Activated CD8-positive, alpha-beta T cell treated with anti-CD3 and anti-CD28 coated beads, Interleukin-2, amount 10 ng/mL, durations not matched to agents 7 days and 5 days (primary cell): ENCODE measurements around the gene GNAT2. TPM values are rescaled to one million over a fixed set of nuclear protein-coding genes. Genes with fewer than 3 reads are reported as not detected.

Experiments used
- ATAC-seq: fragments of 150-1000 bp; cut with Tn5 transposase; one replicate; pipeline ENCODE4 v1.10.0; 2021; ENCODE audit warnings: moderate library complexity
- CTCF ChIA-PET: fragments of 350-600 bp; sonication (Branson Sonifier 250); formaldehyde crosslinking; loops from one replicate; lab custom pipeline; 2021; ENCODE audit warnings: antibody characterized with exemption; lab: Charles Lee
- POLR2A ChIA-PET: fragments of 350-600 bp; sonication (Branson Sonifier 250); formaldehyde crosslinking; loops from one replicate; lab custom pipeline; 2021; ENCODE audit warnings: antibody characterized with exemption; lab: Charles Lee
- DNase-seq: peaks from one replicate; pipeline ENCODE4 v3.0.0-alpha.2; 2020
- H3K27ac Mint-ChIP-seq: one replicate; pipeline ENCODE4 v1.8.0; 2021; ENCODE audit warnings: mild to moderate bottlenecking, mixed read lengths
- H3K27me3 Mint-ChIP-seq: one replicate; pipeline ENCODE4 v1.8.0; 2021; ENCODE audit warnings: low read depth, mixed read lengths
- H3K36me3 Mint-ChIP-seq: one replicate; pipeline ENCODE4 v1.8.0; 2021; ENCODE audit warnings: low read depth, mixed read lengths
- H3K4me1 Mint-ChIP-seq: one replicate; pipeline ENCODE4 v1.8.0; 2021; ENCODE audit warnings: low read depth, mixed read lengths
- H3K4me3 Mint-ChIP-seq: one replicate; pipeline ENCODE4 v1.8.0; 2021; ENCODE audit warnings: mild to moderate bottlenecking, mixed read lengths
- H3K9me3 Mint-ChIP-seq: one replicate; pipeline ENCODE4 v1.8.0; 2022; ENCODE audit warnings: mixed read lengths; ENCODE audit not compliant: insufficient read depth
- total RNA-seq, 2 experiments: library from RNA; stranded (reverse); gene quantifications; one replicate each; pipeline ENCODE4 v1.2.3, GENCODE V29; 2021

Gene GNAT2
- total RNA-seq, 2 experiments from 2014 or later, result not detected

- H3K4me3 Mint-ChIP-seq, result peak overlapping the region; percentile 26
- CTCF ChIA-PET, result interaction anchor here (1.0 to 4.2 kb wide), 4 partner anchors 18 to 327 kb away, joined by 3 to 41 read pairs (median 8); partner anchors contain the start of gene AHCYL1
- peaks cover 22% of the 10 kb centered on the region for H3K4me1 Mint-ChIP-seq
- H3K9me3 Mint-ChIP-seq, result no peaks in the 10 kb centered on the region
- ATAC-seq, result no peak
- H3K36me3 Mint-ChIP-seq, result no peaks in the 10 kb centered on the region
- no peak overlapping the region for H3K27ac Mint-ChIP-seq
- DNase-seq, result no peak
- POLR2A ChIA-PET, result no interaction called here
- peaks cover 17% of the 10 kb centered on the region for H3K27me3 Mint-ChIP-seq
Observed at GRCh38 chr1:109657395-109657794, 38.0 kb upstream of the GNAT2 start.

- no peaks in the 10 kb centered on the region for H3K9me3 Mint-ChIP-seq
- peaks cover 17% of the 10 kb centered on the region for H3K4me1 Mint-ChIP-seq
- DNase-seq (peak; percentile 77), ATAC-seq (peak; percentile 97)
- peaks cover 28% of the 10 kb centered on the region for H3K27me3 Mint-ChIP-seq
- no peaks in the 10 kb centered on the region for H3K36me3 Mint-ChIP-seq
- ChIA-PET POLR2A (interaction anchor here (0.7 to 1.3 kb wide), 3 partner anchors 14 to 135 kb away, joined by 3 to 5 read pairs (median 4); partner anchors contain the start of gene GSTM1), CTCF (interaction anchor here (0.6 to 4.2 kb wide), 13 partner anchors 12 to 329 kb away, joined by 3 to 41 read pairs (median 3); partner anchors contain the start of genes AHCYL1, GNAI3 and GSTM1)
- peak within 1 kb of the TSS; percentile 82 for H3K4me3 Mint-ChIP-seq
- peak within 1 kb of the TSS; percentile 87 for H3K27ac Mint-ChIP-seq
Observed at GRCh38 chr1:109655615-109656519, 36.5 kb upstream of the GNAT2 start, which contains the start of gene GSTM4. Gene GSTM4 (plus strand): TSS chr1:109656099. CDS start chr1:109656390, 291 bp downstream.

GRCh38 chr1:109654519-109654918 lies 35.1 kb upstream of the GNAT2 start:
- Mint-ChIP-seq H3K27ac (no peak overlapping the region), H3K9me3 (no peaks in the 10 kb centered on the region), H3K36me3 (no peaks in the 10 kb centered on the region), H3K4me3 (no peak overlapping the region), H3K27me3 (peaks cover 33% of the 10 kb centered on the region), H3K4me1 (peaks cover 17% of the 10 kb centered on the region)
- ATAC-seq (no peak), DNase-seq (no peak)
- ChIA-PET CTCF (interaction anchor here (0.6 to 4.2 kb wide), 7 partner anchors 11 to 330 kb away, joined by 3 to 41 read pairs (median 5); partner anchors contain the start of gene AHCYL1), POLR2A (no interaction called here)

GRCh38 chr1:109653306-109653705 lies 33.9 kb upstream of the GNAT2 start:
- no peak for ATAC-seq
- Mint-ChIP-seq H3K4me3 (no peak overlapping the region), H3K27ac (no peak overlapping the region), H3K36me3 (no peaks in the 10 kb centered on the region), H3K27me3 (peaks cover 33% of the 10 kb centered on the region), H3K4me1 (peaks cover 17% of the 10 kb centered on the region), H3K9me3 (no peaks in the 10 kb centered on the region)
- POLR2A ChIA-PET, result interaction anchor here (0.6 to 0.7 kb wide), 2 partner anchors 74 to 323 kb away, joined by 3 read pairs; no protein-coding TSS in a partner anchor
- no peak for DNase-seq
- CTCF ChIA-PET, result interaction anchor here (1.4 to 6.7 kb wide), 7 partner anchors 10 to 331 kb away, joined by 4 to 163 read pairs (median 8); partner anchors contain the start of genes AHCYL1 and GSTM1

GRCh38 chr1:109652402-109652801 lies 33.0 kb upstream of the GNAT2 start:
- Mint-ChIP-seq H3K27me3 (peaks cover 33% of the 10 kb centered on the region), H3K36me3 (no peaks in the 10 kb centered on the region), H3K4me1 (peaks cover 17% of the 10 kb centered on the region), H3K9me3 (no peaks in the 10 kb centered on the region), H3K4me3 (no peak overlapping the region), H3K27ac (no peak overlapping the region)
- no peak for ATAC-seq
- ChIA-PET POLR2A (interaction anchor here (1.4 to 2.3 kb wide), 2 partner anchors 104 to 332 kb away, joined by 3 to 6 read pairs; partner anchors contain the start of genes AHCYL1 and GNAI3), CTCF (interaction anchor here (0.7 to 6.7 kb wide), 10 partner anchors 8 to 332 kb away, joined by 3 to 163 read pairs (median 8); partner anchors contain the start of genes AHCYL1 and GSTM1)
- no peak for DNase-seq

- no peak for ATAC-seq
- H3K4me3 Mint-ChIP-seq, result no peak overlapping the region
- CTCF ChIA-PET, result interaction anchor here (1.5 to 6.7 kb wide), 8 partner anchors 11 to 334 kb away, joined by 4 to 163 read pairs (median 24); partner anchors contain the start of genes AHCYL1 and GNAI3
Observed at GRCh38 chr1:109650609-109651008, 31.2 kb upstream of the GNAT2 start.

GRCh38 chr1:109649491-109649914 lies 30.1 kb upstream of the GNAT2 start:
- no peaks in the 10 kb centered on the region for H3K9me3 Mint-ChIP-seq
- ATAC-seq (no peak), DNase-seq (no peak)
- no peak overlapping the region for H3K27ac Mint-ChIP-seq
- peaks cover 32% of the 10 kb centered on the region for H3K27me3 Mint-ChIP-seq
- H3K36me3 Mint-ChIP-seq, result no peaks in the 10 kb centered on the region
- no peaks in the 10 kb centered on the region for H3K4me1 Mint-ChIP-seq
- H3K4me3 Mint-ChIP-seq, result no peak overlapping the region
- POLR2A ChIA-PET, result interaction anchor here (0.7 kb wide), 1 partner anchor 10 kb away, joined by 3 read pairs; no protein-coding TSS in a partner anchor
- CTCF ChIA-PET, result interaction anchor here (0.5 to 6.7 kb wide), 14 partner anchors 9 to 335 kb away, joined by 3 to 163 read pairs (median 4); partner anchors contain the start of genes AHCYL1, GNAI3 and GSTM1

More at GRCh38 chr1:109650609-109651008, 31.2 kb upstream of the GNAT2 start:
- H3K4me1 Mint-ChIP-seq, result peaks cover 9% of the 10 kb centered on the region
- no peak overlapping the region for H3K27ac Mint-ChIP-seq
- no peaks in the 10 kb centered on the region for H3K9me3 Mint-ChIP-seq
- H3K27me3 Mint-ChIP-seq, result peaks cover 37% of the 10 kb centered on the region
- no peaks in the 10 kb centered on the region for H3K36me3 Mint-ChIP-seq
- DNase-seq, result no peak
- POLR2A ChIA-PET, result interaction anchor here (2.3 kb wide), 1 partner anchor 333 kb away, joined by 6 read pairs; the partner anchor contains the start of gene AHCYL1

GRCh38 chr1:109644670-109645069 lies 25.3 kb upstream of the GNAT2 start:
- no peak for DNase-seq
- no peak overlapping the region for H3K27ac Mint-ChIP-seq
- H3K4me3 Mint-ChIP-seq, result no peak overlapping the region
- peaks cover 18% of the 10 kb centered on the region for H3K4me1 Mint-ChIP-seq
- ATAC-seq, result no peak
- H3K27me3 Mint-ChIP-seq, result peaks cover 8% of the 10 kb centered on the region
- ChIA-PET POLR2A (no interaction called here), CTCF (interaction anchor here (1.1 to 13.1 kb wide), 4 partner anchors 11 to 339 kb away, joined by 3 to 340 read pairs (median 20); partner anchors contain the start of genes AHCYL1 and GSTM4)
- H3K9me3 Mint-ChIP-seq, result no peaks in the 10 kb centered on the region
- no peaks in the 10 kb centered on the region for H3K36me3 Mint-ChIP-seq

- ChIA-PET CTCF (interaction anchor here (0.7 to 13.1 kb wide), 9 partner anchors 9 to 393 kb away, joined by 3 to 340 read pairs (median 7); partner anchors contain the start of genes AHCYL1, GSTM1 and GSTM4), POLR2A (no interaction called here)
- Mint-ChIP-seq H3K27ac (peak overlapping the region; percentile 25), H3K9me3 (no peaks in the 10 kb centered on the region), H3K4me3 (no peak overlapping the region), H3K36me3 (no peaks in the 10 kb centered on the region), H3K27me3 (peaks cover 8% of the 10 kb centered on the region), H3K4me1 (peaks cover 18% of the 10 kb centered on the region)
- DNase-seq (peak; percentile 93), ATAC-seq (peak; percentile 98)
Observed at GRCh38 chr1:109643385-109644230, 24.2 kb upstream of the GNAT2 start.

GRCh38 chr1:109642626-109643025 lies 23.2 kb upstream of the GNAT2 start:
- Mint-ChIP-seq H3K27me3 (peaks cover 8% of the 10 kb centered on the region), H3K9me3 (no peaks in the 10 kb centered on the region), H3K4me3 (no peak overlapping the region), H3K4me1 (peaks cover 18% of the 10 kb centered on the region), H3K27ac (no peak overlapping the region), H3K36me3 (no peaks in the 10 kb centered on the region)
- CTCF ChIA-PET, result interaction anchor here (0.7 to 13.1 kb wide), 7 partner anchors 10 to 394 kb away, joined by 3 to 340 read pairs (median 9); partner anchors contain the start of genes AHCYL1 and GSTM1
- ATAC-seq, result no peak
- DNase-seq, result no peak
- POLR2A ChIA-PET, result no interaction called here
